SK-N-SH (cell line): ENCODE results near the gene TMEM256.

Experiments
- EP300 ChIP-seq, 2 experiments: IDR thresholded peaks; 2 replicates each; pipeline versions ENCODE4 v1.4.0 to v1.6.1; 2012; ENCODE audit warnings: borderline replicate concordance in 1 of 2, low read depth in 1 of 2, low read length in 1 of 2
- JUND ChIP-seq: IDR thresholded peaks from 2 replicates; pipeline ENCODE4 v1.4.0; 2012
- NFIC ChIP-seq: IDR thresholded peaks from 2 replicates; pipeline ENCODE4 v1.4.0; 2012; ENCODE audit warnings: borderline replicate concordance
- TF ChIP-seq, protein P1 (sequence below): fragments of 200-600 bp; sonication (generic); IDR thresholded peaks from 2 replicates; pipeline ENCODE4 v1.6.1; 2017; ENCODE audit warnings: antibody characterized with exemption, mild to moderate bottlenecking, moderate library complexity

DNA sequence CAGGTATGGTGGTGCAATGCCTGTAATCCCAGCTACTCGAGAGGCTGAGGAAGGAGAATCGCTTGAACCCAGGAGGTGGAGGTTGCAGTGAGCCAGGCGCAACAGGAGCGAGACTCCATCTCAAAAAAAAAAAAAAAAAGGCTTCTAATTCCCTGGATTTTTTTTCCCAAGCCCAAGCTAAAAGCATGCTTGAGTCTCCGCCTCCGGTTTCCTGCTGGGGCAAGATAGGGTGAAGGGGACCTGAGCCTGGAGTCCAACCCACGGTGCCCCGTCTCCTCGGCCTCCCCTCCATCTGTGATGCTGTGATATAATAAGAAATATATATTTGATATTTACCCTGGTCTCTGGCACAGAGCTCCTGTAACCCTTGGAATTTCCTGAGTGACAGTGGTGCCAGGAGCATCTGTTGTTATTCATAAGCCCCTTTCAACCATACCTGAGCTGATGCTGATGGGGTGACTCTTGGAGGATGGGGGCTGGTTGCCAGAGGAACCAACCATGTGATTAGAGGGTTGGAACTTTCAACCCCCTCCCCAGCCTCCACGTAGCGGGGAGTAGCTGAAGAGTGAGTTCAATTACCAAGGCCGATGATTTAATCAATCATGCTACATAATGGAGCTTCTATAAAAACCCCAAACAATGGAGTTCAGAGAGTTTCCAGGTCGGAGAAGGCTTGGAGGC, 35.8 kb downstream of the TMEM256 start:
- TF ChIP-seq, protein P1, sequence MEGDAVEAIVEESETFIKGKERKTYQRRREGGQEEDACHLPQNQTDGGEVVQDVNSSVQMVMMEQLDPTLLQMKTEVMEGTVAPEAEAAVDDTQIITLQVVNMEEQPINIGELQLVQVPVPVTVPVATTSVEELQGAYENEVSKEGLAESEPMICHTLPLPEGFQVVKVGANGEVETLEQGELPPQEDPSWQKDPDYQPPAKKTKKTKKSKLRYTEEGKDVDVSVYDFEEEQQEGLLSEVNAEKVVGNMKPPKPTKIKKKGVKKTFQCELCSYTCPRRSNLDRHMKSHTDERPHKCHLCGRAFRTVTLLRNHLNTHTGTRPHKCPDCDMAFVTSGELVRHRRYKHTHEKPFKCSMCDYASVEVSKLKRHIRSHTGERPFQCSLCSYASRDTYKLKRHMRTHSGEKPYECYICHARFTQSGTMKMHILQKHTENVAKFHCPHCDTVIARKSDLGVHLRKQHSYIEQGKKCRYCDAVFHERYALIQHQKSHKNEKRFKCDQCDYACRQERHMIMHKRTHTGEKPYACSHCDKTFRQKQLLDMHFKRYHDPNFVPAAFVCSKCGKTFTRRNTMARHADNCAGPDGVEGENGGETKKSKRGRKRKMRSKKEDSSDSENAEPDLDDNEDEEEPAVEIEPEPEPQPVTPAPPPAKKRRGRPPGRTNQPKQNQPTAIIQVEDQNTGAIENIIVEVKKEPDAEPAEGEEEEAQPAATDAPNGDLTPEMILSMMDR, result no peak
- no peak for TF ChIP-seq NFIC
- TF ChIP-seq JUND, result no peak
- no peak for TF ChIP-seq EP300 (IDR thresholded peaks at IDR 0.05; ENCODE audit: borderline replicate concordance in 1 of 2, low read depth in 1 of 2, low read length in 1 of 2)
